ENCODE results near the gene TSACC. TPM values are rescaled to one million over a fixed set of nuclear protein-coding genes. Genes with fewer than 3 reads are reported as not detected.
A peak's percentile ranks its signal among the peaks of the same experiment; 100 is the strongest.

Gene TSACC
- total RNA-seq (not detected in 2 replicates), polyA plus RNA-seq (1.1 and 4.7 TPM in 2 replicates)

DNA sequence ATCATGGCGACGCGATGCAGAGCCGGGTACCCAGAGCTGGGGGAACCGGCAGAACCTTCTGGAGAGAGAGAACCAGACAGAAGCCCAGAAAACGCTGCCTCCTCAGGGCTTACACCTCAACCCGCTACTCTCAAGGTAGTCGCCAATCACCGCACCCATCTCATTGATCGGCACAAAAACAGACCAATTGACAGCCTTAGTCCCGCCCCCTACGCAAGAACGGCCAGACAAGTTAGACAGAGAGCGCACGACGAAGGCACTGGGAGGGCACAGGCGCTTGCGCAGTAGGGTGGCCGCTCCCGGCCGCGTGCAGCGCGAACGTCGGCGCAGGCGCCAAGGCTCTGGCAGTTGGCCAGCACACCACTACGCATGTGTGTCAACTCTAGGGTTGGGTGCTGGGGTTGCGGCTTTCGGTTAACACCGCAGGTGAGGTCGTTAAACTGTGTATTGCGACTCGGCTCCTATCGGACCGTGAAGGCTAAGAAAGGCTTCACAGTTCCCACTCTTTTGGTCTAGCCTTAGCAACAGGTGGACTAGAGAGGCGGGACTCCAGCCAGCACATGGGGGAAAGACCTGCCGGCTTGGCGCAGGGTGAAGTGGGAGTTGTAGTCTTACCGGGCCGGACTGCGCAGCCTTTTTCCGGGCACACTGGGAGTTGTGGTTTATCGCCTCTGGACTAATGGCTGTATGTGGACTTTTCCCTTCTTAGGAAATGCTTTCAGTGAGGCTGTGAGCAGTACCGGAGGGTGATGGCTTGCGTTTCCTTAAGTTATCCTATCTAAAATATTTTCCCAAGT, at the start of gene TSACC, which contains the start of gene CCT3:
TSS of gene TSACC (plus strand) at position 347 of the 797 bp plus-strand sequence. CDS start 1,232 bp downstream, outside the sequence.
TSS of gene CCT3 (minus strand) at position 113 of the 797 bp plus-strand sequence. CDS start at position 5, 108 bp downstream.
- Histone ChIP-seq H3K36me3 (peaks cover 21% of the 10 kb centered on the region), H3K4me3 (peak within 1 kb of the TSS; percentile 98), H3K9me3 (ENCODE audit: low read depth) (no peaks in the 10 kb centered on the region), H3K27ac (peak within 1 kb of the TSS; percentile 85), H3K4me1 (ENCODE audit: low read depth) (peaks cover 9% of the 10 kb centered on the region), H3K27me3 (no peaks in the 10 kb centered on the region)
- peak; percentile 98 to 100 for DNase-seq (ENCODE audit: low read depth in 1 of 2, low spot score in 1 of 2)
- no peak for TF ChIP-seq CTCF (IDR thresholded peaks at IDR 0.05; ENCODE audit: low read depth, low read length)

DNA sequence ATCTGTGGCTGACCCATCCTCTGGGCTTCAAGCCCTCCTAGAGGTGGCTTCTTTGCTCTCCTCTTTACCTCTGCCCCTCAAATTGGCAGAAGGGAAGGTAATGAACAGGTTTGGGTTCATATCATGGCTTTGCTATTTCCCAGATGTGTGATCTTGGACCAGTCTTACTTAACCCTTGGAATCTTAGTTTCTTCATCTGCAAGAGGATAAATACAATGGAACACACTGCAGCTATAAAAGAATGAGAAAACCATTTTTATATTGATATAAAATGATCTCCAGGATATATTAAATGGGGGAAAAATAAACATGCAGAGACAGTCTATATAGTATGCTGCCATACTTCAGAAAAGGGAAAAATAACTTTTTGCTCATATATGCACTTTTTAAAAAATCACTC, 48.5 kb upstream of the TSACC start:
- no peak for DNase-seq (ENCODE audit: low read depth in 1 of 2, low spot score in 1 of 2)
- H3K27ac ChIP-seq, result no peak overlapping the region
- no peaks in the 10 kb centered on the region for H3K27me3 ChIP-seq
- TF ChIP-seq CTCF (IDR thresholded peaks at IDR 0.05; ENCODE audit: low read depth, low read length), result no peak
- H3K4me1 ChIP-seq (ENCODE audit: low read depth), result no peaks in the 10 kb centered on the region
- no peaks in the 10 kb centered on the region for H3K9me3 ChIP-seq (ENCODE audit: low read depth)
- no peak overlapping the region for H3K4me3 ChIP-seq
- H3K36me3 ChIP-seq, result no peaks in the 10 kb centered on the region

GRCh38 chr1:156291226-156292061, 46.9 kb upstream of the TSACC start:
- Histone ChIP-seq H3K4me3 (peak overlapping the region; percentile 30), H3K27me3 (no peaks in the 10 kb centered on the region), H3K36me3 (no peaks in the 10 kb centered on the region), H3K9me3 (ENCODE audit: low read depth) (no peaks in the 10 kb centered on the region), H3K4me1 (ENCODE audit: low read depth) (no peaks in the 10 kb centered on the region), H3K27ac (peak overlapping the region; percentile 74)
- no peak for TF ChIP-seq CTCF (IDR thresholded peaks at IDR 0.05; ENCODE audit: low read depth, low read length)
- DNase-seq (ENCODE audit: low read depth in 1 of 2, low spot score in 1 of 2), result peak; percentile 86 to 91

- Histone ChIP-seq H3K36me3 (no peaks in the 10 kb centered on the region), H3K27me3 (no peaks in the 10 kb centered on the region), H3K9me3 (ENCODE audit: low read depth) (no peaks in the 10 kb centered on the region), H3K27ac (no peak overlapping the region), H3K4me3 (no peak overlapping the region), H3K4me1 (ENCODE audit: low read depth) (no peaks in the 10 kb centered on the region)
- DNase-seq (ENCODE audit: low read depth in 1 of 2, low spot score in 1 of 2), result no peak
- no peak for TF ChIP-seq CTCF (IDR thresholded peaks at IDR 0.05; ENCODE audit: low read depth, low read length)
Measured at GRCh38 chr1:156293098-156293434, 45.3 kb upstream of the TSACC start.

- Histone ChIP-seq H3K27ac (no peak overlapping the region), H3K4me3 (no peak overlapping the region), H3K27me3 (no peaks in the 10 kb centered on the region), H3K36me3 (no peaks in the 10 kb centered on the region), H3K9me3 (ENCODE audit: low read depth) (no peaks in the 10 kb centered on the region), H3K4me1 (ENCODE audit: low read depth) (no peaks in the 10 kb centered on the region)
- no peak for DNase-seq (ENCODE audit: low read depth in 1 of 2, low spot score in 1 of 2)
- TF ChIP-seq CTCF (IDR thresholded peaks at IDR 0.05; ENCODE audit: low read depth, low read length), result no peak
Measured at GRCh38 chr1:156293895-156294294, 44.4 kb upstream of the TSACC start.

Measured in cardiac muscle cell (in vitro differentiated cells and primary cell).